Stimulated activated CD8-positive, alpha-beta memory T cell treated with anti-CD3 and anti-CD28 coated beads, Interleukin-15, amount 100 ng/mL, for 1 hour (primary cell): ENCODE results near the gene GRAP.
"Not testable (repeated sequence)": the region's sequence is repeated elsewhere in the genome, so short reads cannot be mapped to it uniquely, and the experiment has no call there.

ENCODE experiments used
- DNase-seq: peaks from one replicate; pipeline ENCODE4 v3.0.0-alpha.2; 2020; ENCODE audit warnings: low read depth

The GRAP gene

DNA sequence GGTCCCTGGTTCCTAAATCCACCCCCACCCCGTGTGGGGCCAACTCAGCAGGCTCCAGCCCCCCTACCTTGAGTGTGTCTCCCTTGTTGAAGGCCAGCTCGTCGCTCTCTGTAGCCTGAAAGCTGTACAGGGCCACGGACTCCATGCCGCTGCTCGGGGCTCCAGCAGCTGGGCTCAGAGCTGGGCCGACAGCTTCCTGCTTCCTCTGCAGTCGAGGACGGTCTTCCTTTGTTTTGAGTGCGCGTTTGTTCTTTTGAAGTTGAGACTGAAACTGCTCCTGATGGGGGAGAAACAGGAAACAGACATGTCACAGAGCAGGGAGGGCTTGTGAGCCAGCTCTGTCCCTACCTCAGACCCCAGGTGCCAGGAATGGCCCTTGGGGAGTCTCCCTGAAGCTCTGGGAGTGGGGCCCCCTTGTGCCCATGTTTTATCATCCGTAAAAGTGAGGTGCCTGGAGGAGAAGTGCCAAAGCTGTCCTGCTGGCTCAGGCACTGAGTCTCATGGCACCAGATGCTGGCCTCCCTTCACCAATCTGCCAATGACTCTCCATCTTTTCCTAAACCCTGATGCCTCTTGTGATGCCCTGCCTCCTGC, at the start of gene GRAP:
GRAP (minus strand) TSS at position 176 of the 594 bp plus-strand sequence; CDS start at position 145, 31 bp downstream.
- not testable (repeated sequence) for DNase-seq

GRCh38 chr17:19093684-19094438, 47.1 kb upstream of the GRAP start:
- DNase-seq, result not testable (repeated sequence)

DNA sequence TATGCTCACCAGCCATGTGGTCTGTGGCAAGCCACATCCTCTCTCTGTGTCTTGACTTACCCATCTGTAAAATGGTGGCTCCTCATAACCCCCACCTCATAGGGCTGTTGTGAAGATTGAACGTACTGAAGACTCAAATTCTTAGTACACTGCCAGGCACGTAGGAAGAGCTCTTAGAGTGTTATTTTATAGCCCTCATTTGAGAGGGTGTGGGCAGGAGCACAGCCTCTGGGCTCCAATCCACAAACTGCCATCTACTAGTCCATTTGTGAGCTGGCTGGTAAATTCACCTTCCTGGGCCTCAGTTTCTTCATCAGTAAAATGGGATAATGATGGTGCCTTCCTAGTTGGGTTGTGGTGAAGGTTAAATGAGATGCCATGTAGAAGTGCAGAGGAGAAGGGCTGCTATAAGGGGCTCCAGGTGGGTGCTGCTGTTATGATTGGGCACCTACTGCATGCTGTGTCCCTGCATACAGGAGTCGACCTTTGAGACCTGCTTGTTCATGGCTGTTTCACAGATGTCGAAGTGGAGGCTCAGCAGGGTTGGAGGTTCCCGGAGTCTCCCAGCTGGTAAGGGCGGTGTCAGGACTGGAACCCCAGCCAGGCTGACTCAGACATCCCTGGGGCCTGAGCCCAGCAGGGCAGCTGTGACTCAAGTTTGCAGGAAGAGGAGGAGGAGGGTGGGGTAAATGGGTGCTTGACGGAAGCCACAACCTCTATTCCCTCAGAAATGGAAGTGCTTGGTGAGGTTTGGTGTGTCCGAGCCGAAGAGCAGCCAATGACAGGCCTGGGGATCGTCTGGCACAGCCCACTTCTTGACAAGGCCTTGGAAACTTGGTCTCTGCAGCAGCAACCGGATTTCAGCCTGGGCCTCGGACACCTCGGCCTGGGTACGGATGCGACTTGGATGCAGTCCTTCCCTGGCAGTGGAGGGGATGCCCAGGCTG, 46.3 kb upstream of the GRAP start:
- DNase-seq, result not testable (repeated sequence)

DNA sequence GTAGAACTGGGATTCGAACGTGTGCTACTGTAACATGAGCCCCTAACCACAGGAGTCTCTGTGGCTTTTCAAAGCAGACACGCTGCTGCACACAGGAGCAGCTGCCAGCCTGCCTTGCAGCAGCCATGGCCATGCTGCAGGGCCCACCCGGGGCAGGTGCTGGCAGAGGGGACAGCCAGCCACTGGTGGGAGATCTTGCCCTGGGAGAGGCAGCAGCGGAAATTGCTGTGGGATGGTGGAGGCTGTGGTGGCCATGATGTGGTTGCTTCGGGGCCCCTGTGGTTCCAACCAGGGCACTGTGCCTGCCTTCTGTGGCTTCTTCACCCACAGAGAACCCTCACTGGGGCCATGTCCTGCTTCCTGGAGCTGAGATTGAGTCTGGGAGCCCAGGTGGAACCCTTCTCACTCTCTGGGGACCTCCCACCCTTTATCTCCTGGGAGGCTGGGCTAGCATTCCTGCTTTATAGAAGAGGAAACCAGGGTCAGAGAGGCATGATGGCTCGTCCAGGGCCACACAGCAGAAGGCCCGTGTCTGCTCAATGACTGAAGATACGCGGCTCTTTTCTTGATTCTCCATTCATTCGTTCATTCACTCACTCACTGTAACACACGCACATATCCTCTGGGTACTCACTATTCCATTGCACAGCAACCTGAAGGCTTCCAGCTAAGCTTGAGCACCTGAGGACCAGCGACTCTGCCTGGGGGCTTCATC, 43.5 kb upstream of the GRAP start:
- not testable (repeated sequence) for DNase-seq

GRCh38 chr17:19088804-19089685, 42.3 kb upstream of the GRAP start:
- not testable (repeated sequence) for DNase-seq

- DNase-seq, result not testable (repeated sequence)
Measured at GRCh38 chr17:19077386-19077785, 30.6 kb upstream of the GRAP start.

GRCh38 chr17:19076398-19077192, 29.8 kb upstream of the GRAP start:
- peak; percentile 2 for DNase-seq

- DNase-seq, result not testable (repeated sequence)
Measured at GRCh38 chr17:19070318-19071168, 23.8 kb upstream of the GRAP start.

DNA sequence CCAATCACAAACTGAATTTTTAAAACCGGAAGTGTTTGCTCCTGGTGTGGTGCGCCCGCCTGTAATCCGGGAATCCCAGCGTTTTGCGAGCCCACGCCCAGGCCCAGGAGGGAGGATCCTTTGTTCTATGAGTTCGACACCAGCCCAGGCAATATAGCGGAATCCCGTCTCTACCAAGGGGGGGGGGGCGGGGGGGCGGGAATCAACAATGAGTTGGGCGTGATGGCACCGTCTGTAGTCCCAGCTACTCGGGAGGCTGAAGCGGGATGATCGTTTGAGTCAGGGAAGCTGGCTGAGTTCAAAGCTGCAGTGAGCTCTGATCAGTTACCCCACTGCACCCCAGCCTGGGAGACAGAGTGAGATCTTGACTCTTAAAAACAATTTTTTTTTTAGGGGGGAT, 17.6 kb upstream of the GRAP start:
- not testable (repeated sequence) for DNase-seq

GRCh38 chr17:19063326-19063956, 16.7 kb upstream of the GRAP start:
- DNase-seq, result peak; percentile 55

GRCh38 chr17:19062718-19063325, 16.1 kb upstream of the GRAP start:
- DNase-seq, result not testable (repeated sequence)

GRCh38 chr17:19062009-19062717, 15.4 kb upstream of the GRAP start:
- not testable (repeated sequence) for DNase-seq

DNA sequence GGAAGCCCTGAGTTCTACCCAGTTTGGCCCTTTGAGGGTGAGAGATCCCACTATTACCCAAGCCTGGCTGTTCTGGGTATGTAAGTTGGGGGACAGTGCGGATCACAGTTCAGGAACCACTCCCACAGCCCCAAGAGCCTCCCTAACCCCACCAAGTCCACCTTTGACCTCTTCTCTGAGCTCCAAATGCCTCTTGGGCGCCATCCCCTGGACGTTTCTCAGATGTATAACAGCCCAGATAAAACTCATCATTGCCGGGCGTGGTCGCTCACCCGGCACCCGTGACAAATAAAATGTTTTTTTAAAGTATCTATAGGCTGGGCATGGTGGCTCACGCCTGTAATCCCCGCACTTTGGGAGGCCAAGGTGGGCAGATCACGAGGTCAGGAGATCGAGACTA, 8.7 kb upstream of the GRAP start:
- not testable (repeated sequence) for DNase-seq

- not testable (repeated sequence) for DNase-seq
Measured at GRCh38 chr17:19048826-19049225, 2.1 kb upstream of the GRAP start.

DNA sequence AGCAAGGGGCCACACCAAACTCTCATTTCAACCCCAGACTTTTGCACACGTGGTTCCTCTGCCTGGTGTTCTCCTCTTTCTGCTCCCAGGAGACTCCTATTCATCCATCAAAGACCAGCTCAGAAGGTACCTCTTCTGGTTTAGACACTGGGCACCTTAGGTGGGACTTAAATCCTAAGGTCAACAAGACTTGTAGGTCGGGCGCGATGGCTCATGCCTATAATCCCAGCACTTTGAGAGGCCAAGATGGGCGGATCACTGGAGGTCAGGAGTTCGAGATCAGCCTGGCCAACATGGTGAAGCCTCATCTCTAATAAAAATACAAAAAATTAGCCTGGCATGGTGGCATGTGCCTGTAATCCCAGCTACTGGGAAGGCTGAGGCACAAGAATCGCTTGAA, 753 bp upstream of the GRAP start:
- not testable (repeated sequence) for DNase-seq

- not testable (repeated sequence) for DNase-seq
Measured at GRCh38 chr17:19044643-19045042, 2.1 kb downstream of the GRAP start.

- DNase-seq, result not testable (repeated sequence)
Measured at GRCh38 chr17:19043032-19043431, 3.7 kb downstream of the GRAP start.
